Adrenal gland (tissue), 12 donors: ENCODE data around the gene SLAMF9. TPM values are rescaled to one million over a fixed set of nuclear protein-coding genes. Genes with fewer than 3 reads are reported as not detected.

ENCODE experiments used
- DNase-seq, 7 donors: peaks; one replicate each; pipeline ENCODE4 v3.0.0-alpha.2; 2019 to 2020
- H3K27ac ChIP-seq, 5 donors: fragments of 200-600 bp; sonication (generic) in 4 of 5; 1 replicate in 3 of 5; 2 replicates in 2 of 5; pipeline versions ENCODE4 v1.5.1 to v1.8.0; 2016 to 2020; ENCODE audit warnings: mild to moderate bottlenecking in 1 of 5
- H3K27me3 ChIP-seq: fragments of 200-600 bp; 2 replicates; pipeline ENCODE4 v1.8.0; 2021
- H3K36me3 ChIP-seq, 2 donors: fragments of 200-600 bp; replicated peaks in 1 of 2; 1 replicate in 1 of 2; 2 replicates in 1 of 2; pipeline versions ENCODE4 v1.5.1 to v1.8.0; 2018 to 2022
- H3K4me1 ChIP-seq, 2 donors: fragments of 200-600 bp; replicated peaks in 1 of 2; 1 replicate in 1 of 2; 2 replicates in 1 of 2; pipeline versions ENCODE4 v1.5.1 to v1.8.0; 2018 to 2021
- H3K4me3 ChIP-seq, 4 donors: fragments of 200-600 bp; sonication (generic) in 3 of 4; one replicate each; pipeline ENCODE4 v1.5.1; 2016 to 2018
- H3K9me3 ChIP-seq, 3 donors: fragments of 200-600 bp; sonication (generic) in 1 of 3; replicated peaks in 1 of 3; 1 replicate in 2 of 3; 2 replicates in 1 of 3; pipeline versions ENCODE4 v1.5.1 to v1.8.0; 2016 to 2021
- POLR2A ChIP-seq, 2 donors: fragments of 450-650 bp; IDR thresholded peaks; one replicate each; pipeline ENCODE4 v1.6.1; 2017; ENCODE audit warnings: antibody characterized with exemption in 2 of 2, mild to moderate bottlenecking in 2 of 2, moderate library complexity in 1 of 2
- WGBS, 4 donors: extraction: QIAGEN DNeasy Blood & Tissue Kit in 2 of 4; methylation state at CpG; one replicate each; pipeline versions ENCODE4 v1.1.5 to v1.1.7; 2013 to 2017; 5-methylcytosine and 5-hydroxymethylcytosine counted together
- intact Hi-C, 2 donors: fragments of 100-400 bp; cut with DNase I; formaldehyde crosslinking; loops; one replicate each; pipeline versions ENCODE4 v1.14.1 to v1.15.0; 2022 to 2023
- polyA plus RNA-seq, 3 donors: library from polyadenylated mRNA; stranded (reverse); fragments of 200-250 nt in 2 of 3; fragments of 350-450 nt in 1 of 3; fragmentation: Illumina TruSeq in 1 of 3; extraction: RNeasy Lipid Tissue Mini Kit (QIAGEN cat#74804) in 1 of 3; gene quantifications; one replicate each; pipeline ENCODE4 v1.2.3, GENCODE V29; 2013 to 2014
- total RNA-seq, 9 donors: library from RNA; depleted of rRNA in 4 of 9; stranded (reverse); fragments of >200 nt in 4 of 9; fragments of 120-200 nt in 1 of 9; fragmentation: NEBNext Ultra II Directional in 1 of 9; extraction: Animal tissue kit (Norgen Biotek cat#: 25700) in 1 of 9; gene quantifications; one replicate each; pipeline versions ENCODE4 v1.1.0 to v1.2.4, GENCODE V29; 2013 to 2023
- TF ChIP-seq, protein P1 (sequence below), 6 experiments: fragments of 450-650 bp in 4 of 6; fragments of 200-600 bp in 2 of 6; sonication (generic) in 1 of 6; IDR thresholded peaks; 1 replicate in 5 of 6; 2 replicates in 1 of 6; pipeline versions ENCODE4 v1.5.1 to v1.8.0; 2016 to 2021; ENCODE audit warnings: antibody characterized with exemption in 6 of 6, mild to moderate bottlenecking in 2 of 6, moderate library complexity in 1 of 6
- donor health status: healthy with polysubstance abuse.
- donor health status: Bipolar disorder and iron deficiency.
- donor health status: DM: yes; HTN: yes; CAD: no.
- donor health status: DM: no; HTN: no; CAD: no.
- donor health status: DM: no; HTN: no; CAD: no.
- donor health status: DM: yes; HTN: yes; CAD: no.

The SLAMF9 gene
- total and polyA plus RNA-seq, 12 donors = not detected

DNA sequence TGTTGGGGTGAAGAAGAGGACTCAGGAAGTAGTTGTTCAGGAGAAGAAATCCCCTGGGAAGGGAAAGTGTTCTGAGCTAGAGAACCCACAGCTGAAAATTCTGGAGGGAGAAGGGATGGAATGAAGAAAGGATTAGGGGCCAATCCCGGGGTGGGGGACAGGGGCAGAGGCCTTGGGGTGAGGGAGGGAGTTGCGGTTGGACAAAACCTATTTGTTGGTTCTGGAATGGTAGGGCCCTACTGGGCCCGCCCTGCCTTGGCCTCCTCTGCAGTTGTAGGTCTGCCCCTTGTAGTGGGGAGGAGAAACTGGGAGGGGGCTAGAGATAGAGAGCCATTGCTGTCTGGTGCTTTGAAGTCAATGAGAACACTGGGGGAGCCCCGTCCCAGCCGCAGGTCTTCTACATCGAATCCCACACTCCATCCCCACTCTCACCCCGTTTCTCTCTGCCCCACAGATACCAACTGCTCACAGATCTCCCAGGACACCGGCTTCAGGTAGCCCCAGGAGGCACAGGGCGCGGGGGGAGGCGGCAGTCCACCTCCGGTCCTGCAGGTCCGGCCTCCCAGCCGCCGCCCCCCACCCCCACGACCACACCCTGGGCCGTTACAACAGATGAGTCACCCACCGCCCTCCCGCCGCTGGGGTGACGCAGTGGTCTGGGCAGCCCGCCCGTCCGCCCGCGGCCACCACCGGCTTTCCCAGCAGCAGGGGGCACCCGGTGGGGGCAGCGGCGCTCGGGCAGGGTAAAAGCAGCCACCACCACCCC is 29.8 kb downstream of the SLAMF9 start:
- peak overlapping the region; percentile 35 to 93 (median 82) for H3K27ac ChIP-seq
- H3K4me3 ChIP-seq = peak overlapping the region; percentile 46 to 64 (median 59)
- intact Hi-C loops = no loop called here
- peak; percentile 81 to 91 (median 88) for DNase-seq
- WGBS, 4 donors = 12 to 33% (median 15%) methylated on average over 8 to 31 of the region's 31 CpGs
- TF ChIP-seq POLR2A (IDR thresholded peaks at IDR 0.05) = no peak
- TF ChIP-seq, protein P1, sequence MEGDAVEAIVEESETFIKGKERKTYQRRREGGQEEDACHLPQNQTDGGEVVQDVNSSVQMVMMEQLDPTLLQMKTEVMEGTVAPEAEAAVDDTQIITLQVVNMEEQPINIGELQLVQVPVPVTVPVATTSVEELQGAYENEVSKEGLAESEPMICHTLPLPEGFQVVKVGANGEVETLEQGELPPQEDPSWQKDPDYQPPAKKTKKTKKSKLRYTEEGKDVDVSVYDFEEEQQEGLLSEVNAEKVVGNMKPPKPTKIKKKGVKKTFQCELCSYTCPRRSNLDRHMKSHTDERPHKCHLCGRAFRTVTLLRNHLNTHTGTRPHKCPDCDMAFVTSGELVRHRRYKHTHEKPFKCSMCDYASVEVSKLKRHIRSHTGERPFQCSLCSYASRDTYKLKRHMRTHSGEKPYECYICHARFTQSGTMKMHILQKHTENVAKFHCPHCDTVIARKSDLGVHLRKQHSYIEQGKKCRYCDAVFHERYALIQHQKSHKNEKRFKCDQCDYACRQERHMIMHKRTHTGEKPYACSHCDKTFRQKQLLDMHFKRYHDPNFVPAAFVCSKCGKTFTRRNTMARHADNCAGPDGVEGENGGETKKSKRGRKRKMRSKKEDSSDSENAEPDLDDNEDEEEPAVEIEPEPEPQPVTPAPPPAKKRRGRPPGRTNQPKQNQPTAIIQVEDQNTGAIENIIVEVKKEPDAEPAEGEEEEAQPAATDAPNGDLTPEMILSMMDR (IDR thresholded peaks at IDR 0.05) = no peak
- H3K27me3 ChIP-seq = no peaks in the 10 kb centered on the region
- peaks cover 0 to 13% of the 10 kb centered on the region in 2 donors for H3K36me3 ChIP-seq
- H3K4me1 ChIP-seq = peaks cover 4 to 41% of the 10 kb centered on the region in 2 donors
- no peaks in the 10 kb centered on the region for H3K9me3 ChIP-seq

- H3K36me3 ChIP-seq = peaks cover 0 to 21% of the 10 kb centered on the region in 2 donors
- peak overlapping the region in 4 of 5 donors; percentile 72 to 93 (median 87) for H3K27ac ChIP-seq
- intact Hi-C loops = no loop called here
- peak overlapping the region in 1 of 4 donors; percentile 64 for H3K4me3 ChIP-seq
- peak; percentile 27 to 28 for TF ChIP-seq POLR2A (IDR thresholded peaks at IDR 0.05)
- TF ChIP-seq, protein P1 (IDR thresholded peaks at IDR 0.05) = no peak
- peak; percentile 53 to 89 (median 66) for DNase-seq
- H3K27me3 ChIP-seq = no peaks in the 10 kb centered on the region
- whole genome bisulfite sequencing, 4 donors = 43 to 57% (median 49%) methylated on average over 20 of the region's 20 CpGs
- no peaks in the 10 kb centered on the region for H3K9me3 ChIP-seq
- peaks cover 4 to 41% of the 10 kb centered on the region in 2 donors for H3K4me1 ChIP-seq
These were observed 30.6 kb downstream of the SLAMF9 start for GRCh38 chr1:159923203-159924024.

DNA sequence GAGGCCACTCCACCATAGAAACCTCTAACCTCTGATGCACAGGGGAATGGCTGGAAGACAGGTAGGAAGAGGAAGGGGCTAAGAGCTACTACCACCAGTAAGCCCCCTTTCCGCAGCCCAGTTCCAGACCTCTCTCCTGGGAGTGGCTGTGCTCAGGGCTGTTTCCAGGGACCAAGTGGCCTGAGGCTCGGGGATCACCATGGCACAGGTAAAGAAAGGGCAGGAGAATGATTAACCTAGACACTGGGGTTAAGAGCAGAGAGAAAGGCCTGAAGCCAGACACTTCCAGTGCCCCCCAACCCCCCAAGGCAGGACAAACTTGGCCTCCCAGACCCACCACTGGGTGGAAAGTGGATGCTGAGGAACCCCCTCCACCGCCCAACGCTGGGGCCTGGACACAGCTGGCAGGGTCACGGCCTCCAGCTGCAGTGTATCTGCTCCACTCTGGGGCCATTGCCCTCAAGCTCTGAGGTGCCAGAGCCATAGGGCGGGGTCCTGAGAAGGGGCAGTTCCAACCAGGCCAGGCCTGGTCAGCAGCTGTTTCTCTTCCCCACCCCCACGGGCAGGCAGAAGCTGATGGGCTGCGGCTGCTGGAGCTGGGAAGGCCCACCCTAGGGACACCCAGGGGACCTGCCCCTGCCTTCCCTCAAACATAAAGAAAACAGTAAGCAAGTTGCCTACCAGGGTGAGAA is 31.4 kb downstream of the SLAMF9 start:
- intact Hi-C loops = no loop called here
- TF ChIP-seq, protein P1 (IDR thresholded peaks at IDR 0.05) = no peak
- no peak for TF ChIP-seq POLR2A (IDR thresholded peaks at IDR 0.05)
- no peaks in the 10 kb centered on the region for H3K9me3 ChIP-seq
- H3K27ac ChIP-seq = peak overlapping the region in 3 of 5 donors; percentile 72 to 93 (median 92)
- no peaks in the 10 kb centered on the region for H3K27me3 ChIP-seq
- peak overlapping the region in 1 of 4 donors; percentile 64 for H3K4me3 ChIP-seq
- peaks cover 0 to 26% of the 10 kb centered on the region in 2 donors for H3K36me3 ChIP-seq
- DNase-seq = peak in 6 of 7 donors; percentile 46 to 69 (median 54)
- H3K4me1 ChIP-seq = peaks cover 4 to 41% of the 10 kb centered on the region in 2 donors
- WGBS, 4 donors = 53 to 86% (median 67%) methylated on average over 2 to 8 of the region's 8 CpGs
